Brain microvascular endothelial cell (primary cell): ENCODE measurements around the gene CASR.

Source experiments
- DNase-seq: peaks from one replicate; pipeline ENCODE4 v3.0.0-alpha.2; 2020
- H3K27ac ChIP-seq: fragments of 250-450 bp; sonication (Bioruptor Pico); 2 replicates; pipeline ENCODE4 v1.5.1; 2020; ENCODE audit warnings: mild to moderate bottlenecking, moderate library complexity
- H3K27me3 ChIP-seq: fragments of 250-450 bp; sonication (Bioruptor Pico); replicated peaks from 2 replicates; pipeline ENCODE4 v1.5.1; 2020; ENCODE audit warnings: mild to moderate bottlenecking
- H3K36me3 ChIP-seq: fragments of 250-450 bp; sonication (Bioruptor Pico); replicated peaks from 2 replicates; pipeline ENCODE4 v1.5.1; 2020; ENCODE audit warnings: mild to moderate bottlenecking
- H3K4me3 ChIP-seq: 2 replicates; pipeline ENCODE4 v1.5.1; 2011; ENCODE audit warnings: low read depth, mild to moderate bottlenecking, control low read depth, low read length, moderate library complexity
- CTCF ChIP-seq: IDR thresholded peaks from 2 replicates; pipeline ENCODE4 v1.5.1; 2011; ENCODE audit warnings: low read depth, mild to moderate bottlenecking, moderate library complexity, low read length, control low read depth, inconsistent platforms; ENCODE audit errors: missing control alignments
- in situ Hi-C: cut with HindIII; loops from 2 replicates; pipeline ENCODE4 v1.10.0; 2017; ENCODE audit warnings: low sequenced_read_pairs, low pct_ligation_motif_present

The CASR gene

GRCh38 chr3:122273498-122273897, 90.0 kb downstream of the CASR start:
- no peak for DNase-seq
- no peak overlapping the region for H3K27ac ChIP-seq
- no peak for TF ChIP-seq CTCF
- no peaks in the 10 kb centered on the region for H3K27me3 ChIP-seq
- no peaks in the 10 kb centered on the region for H3K36me3 ChIP-seq
- in situ Hi-C loops: no loop called here
- no peak overlapping the region for H3K4me3 ChIP-seq

- Histone ChIP-seq H3K4me3 (no peak overlapping the region), H3K27ac (no peak overlapping the region), H3K27me3 (no peaks in the 10 kb centered on the region), H3K36me3 (no peaks in the 10 kb centered on the region)
- no peak for DNase-seq
- no peak for TF ChIP-seq CTCF
- in situ Hi-C loops: no loop called here
Measured at GRCh38 chr3:122281891-122282290, 98.4 kb downstream of the CASR start.

GRCh38 chr3:122283796-122284445, 100.5 kb downstream of the CASR start:
- no peak for DNase-seq
- no peaks in the 10 kb centered on the region for H3K36me3 ChIP-seq
- no peak overlapping the region for H3K4me3 ChIP-seq
- in situ Hi-C loops: no loop called here
- TF ChIP-seq CTCF: no peak
- H3K27ac ChIP-seq: no peak overlapping the region
- H3K27me3 ChIP-seq: no peaks in the 10 kb centered on the region

GRCh38 chr3:122284486-122284885, 101.0 kb downstream of the CASR start:
- no peaks in the 10 kb centered on the region for H3K36me3 ChIP-seq
- in situ Hi-C loops: no loop called here
- H3K27ac ChIP-seq: no peak overlapping the region
- H3K27me3 ChIP-seq: no peaks in the 10 kb centered on the region
- DNase-seq: no peak
- H3K4me3 ChIP-seq: no peak overlapping the region
- TF ChIP-seq CTCF: no peak

- no peak overlapping the region for H3K4me3 ChIP-seq
- no peak for DNase-seq
- H3K27me3 ChIP-seq: peaks cover 3% of the 10 kb centered on the region
- in situ Hi-C loops: no loop called here
- no peaks in the 10 kb centered on the region for H3K36me3 ChIP-seq
- TF ChIP-seq CTCF: no peak
- no peak overlapping the region for H3K27ac ChIP-seq
Measured at GRCh38 chr3:122294359-122294758, 110.9 kb downstream of the CASR start.
